T-helper 2 cell (primary cell): ENCODE data around the gene ARID4B.
"Not testable (repeated sequence)": the region's sequence is repeated elsewhere in the genome, so short reads cannot be mapped to it uniquely, and the experiment has no call there.

ENCODE experiments used
- DNase-seq, 5 experiments: peaks; one replicate each; pipeline versions ENCODE4 v3.0.0 to v3.0.0-alpha.2; 2012 to 2022

Gene ARID4B

GRCh38 chr1:235298758-235299157 lies 29.2 kb downstream of the ARID4B start:
- DNase-seq: no peak

GRCh38 chr1:235297579-235297978 lies 30.4 kb downstream of the ARID4B start:
- DNase-seq: peak in 2 of 5 experiments; percentile 76 to 89

- peak in 2 of 5 experiments; percentile 22 to 54 for DNase-seq
Measured at GRCh38 chr1:235296729-235297128, 31.2 kb downstream of the ARID4B start.

GRCh38 chr1:235295902-235296350 lies 32.1 kb downstream of the ARID4B start:
- no peak for DNase-seq

- no peak for DNase-seq
Measured at GRCh38 chr1:235293322-235293942, 34.5 kb downstream of the ARID4B start.

- no peak for DNase-seq
Measured at GRCh38 chr1:235292790-235293189, 35.2 kb downstream of the ARID4B start.

GRCh38 chr1:235291599-235292091 lies 36.3 kb downstream of the ARID4B start:
- no peak for DNase-seq

- DNase-seq: no peak
Measured at GRCh38 chr1:235290740-235291502, 37.1 kb downstream of the ARID4B start.

- no peak for DNase-seq
Measured at GRCh38 chr1:235289859-235290739, 37.9 kb downstream of the ARID4B start.

GRCh38 chr1:235287208-235287882 lies 40.6 kb downstream of the ARID4B start:
- no peak for DNase-seq

- no peak for DNase-seq
Measured at GRCh38 chr1:235286667-235287066, 41.3 kb downstream of the ARID4B start.

GRCh38 chr1:235284231-235284769 lies 43.7 kb downstream of the ARID4B start:
- no peak for DNase-seq

GRCh38 chr1:235283636-235284035 lies 44.3 kb downstream of the ARID4B start:
- not testable (repeated sequence) for DNase-seq

- DNase-seq: no peak
Measured at GRCh38 chr1:235280467-235280866, 47.5 kb downstream of the ARID4B start.

GRCh38 chr1:235279694-235280093 lies 48.3 kb downstream of the ARID4B start:
- DNase-seq: no peak

- DNase-seq: no peak
Measured at GRCh38 chr1:235278915-235279292, 49.1 kb downstream of the ARID4B start.

GRCh38 chr1:235278233-235278914 lies 49.6 kb downstream of the ARID4B start:
- no peak for DNase-seq

- DNase-seq: peak in 1 of 5 experiments; percentile 26
Measured at GRCh38 chr1:235277709-235278108, 50.3 kb downstream of the ARID4B start.

GRCh38 chr1:235275836-235276235 lies 52.1 kb downstream of the ARID4B start:
- DNase-seq: no peak

- peak in 1 of 5 experiments; percentile 43 for DNase-seq
Measured at GRCh38 chr1:235275223-235275622, 52.8 kb downstream of the ARID4B start.

GRCh38 chr1:235272851-235273250 lies 55.1 kb downstream of the ARID4B start:
- no peak for DNase-seq
